ENCODE data around the gene FTO.

The FTO gene

GRCh38 chr16:53936529-53936928 lies 232.6 kb downstream of the FTO start:
- DNase-seq (ENCODE audit: low spot score) = no peak

DNA sequence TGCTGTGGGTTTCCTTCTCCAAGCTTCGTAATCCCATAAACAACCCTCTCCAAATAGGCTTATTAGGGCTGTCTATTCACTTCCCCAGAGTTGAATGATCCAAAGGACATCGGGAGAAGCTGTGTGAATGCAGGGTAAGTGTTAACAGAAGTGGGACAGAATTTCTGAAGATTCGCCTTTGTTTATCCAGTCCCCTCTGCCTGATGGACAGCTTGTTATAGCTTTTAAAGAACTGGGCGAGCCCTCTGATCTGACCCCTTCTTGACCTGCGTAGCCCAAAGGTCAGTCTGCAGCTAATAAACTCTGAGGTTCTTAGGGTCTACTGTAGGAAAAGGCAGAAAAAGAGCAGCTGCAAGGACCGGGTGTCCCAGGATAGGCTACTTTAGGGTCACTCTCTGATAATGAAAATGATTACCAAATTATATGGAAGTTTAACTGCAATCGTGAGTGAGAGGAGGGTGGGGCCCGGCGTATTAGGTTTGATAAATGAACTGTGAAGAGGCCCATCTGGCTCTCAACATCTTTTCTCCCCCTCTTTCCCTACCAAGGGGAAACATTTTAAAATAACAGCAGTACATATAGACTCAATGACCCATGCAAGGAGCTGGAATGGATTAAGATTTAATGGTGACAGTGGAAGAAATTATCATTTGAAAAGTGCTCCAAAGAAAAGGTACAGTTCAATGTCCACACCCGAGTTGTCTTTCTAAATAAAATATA lies 233.4 kb downstream of the FTO start:
- no peak for DNase-seq (ENCODE audit: low spot score)

GRCh38 chr16:53944025-53944424 lies 240.1 kb downstream of the FTO start:
- DNase-seq (ENCODE audit: low spot score) = no peak

GRCh38 chr16:53945996-53946395 lies 242.0 kb downstream of the FTO start:
- peak; percentile 35 for DNase-seq (ENCODE audit: low spot score)

- no peak for DNase-seq (ENCODE audit: low spot score)
These were observed 242.9 kb downstream of the FTO start for GRCh38 chr16:53946746-53947386.

- DNase-seq (ENCODE audit: low spot score) = no peak
These were observed 243.7 kb downstream of the FTO start for GRCh38 chr16:53947642-53948041.

DNA sequence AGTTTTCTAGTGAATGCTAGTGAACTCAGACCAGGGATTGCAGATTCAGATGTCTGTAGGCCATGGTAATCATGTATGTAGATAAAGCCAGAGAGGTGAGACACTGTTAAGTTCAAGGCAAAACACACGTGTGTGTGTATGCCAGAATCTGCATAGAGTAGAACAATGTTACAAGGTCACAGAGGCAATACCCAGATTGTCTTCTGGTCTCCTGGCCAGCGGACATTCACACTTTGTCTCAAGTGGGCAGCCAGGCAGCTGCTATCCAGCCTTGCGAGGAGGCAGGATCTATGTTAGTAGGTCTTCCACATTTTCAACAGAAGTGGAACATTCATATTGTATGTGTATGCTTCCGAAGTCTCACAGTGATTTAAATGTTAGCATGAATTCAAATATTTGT lies 244.4 kb downstream of the FTO start:
- no peak for DNase-seq (ENCODE audit: low spot score)

DNA sequence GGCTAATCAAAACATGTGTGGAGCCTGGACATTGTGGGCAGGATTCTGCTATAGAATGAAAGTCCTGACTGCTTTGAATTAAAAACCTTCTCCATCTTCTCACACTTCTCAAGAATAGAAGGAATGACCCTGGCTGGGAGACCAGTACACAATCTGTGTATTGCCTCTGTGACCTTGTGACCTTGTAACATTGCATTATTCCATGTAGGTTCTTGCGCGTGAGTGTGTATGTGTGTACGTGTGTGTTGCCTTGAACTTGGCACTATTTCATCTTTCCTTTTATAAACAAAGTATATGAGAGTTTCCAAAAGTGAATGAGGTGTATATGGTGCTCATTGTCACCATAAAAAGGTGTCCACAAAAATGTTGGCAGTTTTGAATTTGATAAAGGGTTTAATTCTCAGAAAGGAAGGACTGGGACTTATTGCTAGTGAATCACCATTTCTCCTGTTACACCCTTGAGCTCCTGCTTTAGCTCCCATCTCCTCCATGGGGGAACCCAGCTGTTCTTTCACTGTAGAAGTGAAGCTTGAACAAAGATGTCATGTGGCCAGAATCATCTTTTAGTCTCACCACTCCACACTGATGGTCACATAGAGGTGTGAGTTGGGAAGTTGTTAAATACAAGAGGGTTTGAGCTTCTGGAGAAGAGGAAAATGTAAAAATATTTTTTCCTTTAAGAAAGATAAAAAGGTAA lies 244.9 kb downstream of the FTO start:
- DNase-seq (ENCODE audit: low spot score) = no peak

DNA sequence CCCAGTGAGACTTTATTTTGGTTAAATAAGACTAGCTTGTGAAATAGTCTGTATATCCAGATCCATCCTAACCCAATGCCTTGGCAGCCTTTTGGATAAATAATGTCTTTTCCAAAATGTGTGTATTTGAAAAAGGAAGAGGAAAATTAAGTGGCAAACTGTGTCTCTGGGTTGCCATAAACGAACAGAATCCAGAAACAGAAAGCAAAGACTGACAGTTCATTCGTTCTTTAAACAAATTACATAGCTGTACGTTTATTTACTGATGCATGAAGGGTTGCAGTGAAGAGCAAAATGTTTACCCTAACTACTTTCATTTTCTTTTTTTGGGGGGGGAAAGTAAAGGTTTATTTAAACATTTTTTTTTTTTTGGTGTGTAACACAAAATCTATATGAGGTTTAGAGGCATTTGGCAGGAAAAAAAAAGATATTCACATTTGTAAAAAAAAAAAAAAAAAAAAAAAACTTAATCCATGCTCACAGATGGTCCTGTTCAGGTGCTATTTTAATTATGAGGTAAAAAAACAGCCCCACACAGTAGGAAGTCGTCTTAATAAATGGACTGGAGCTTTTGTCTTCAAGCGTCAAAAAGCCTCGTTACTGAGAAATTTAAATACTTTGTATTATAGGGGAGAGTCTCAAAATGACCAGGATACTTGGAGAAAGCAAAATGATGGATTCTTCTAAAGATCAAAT lies 245.9 kb downstream of the FTO start:
- no peak for DNase-seq (ENCODE audit: low spot score)

GRCh38 chr16:53950677-53951076 lies 246.7 kb downstream of the FTO start:
- DNase-seq (ENCODE audit: low spot score) = no peak

DNA sequence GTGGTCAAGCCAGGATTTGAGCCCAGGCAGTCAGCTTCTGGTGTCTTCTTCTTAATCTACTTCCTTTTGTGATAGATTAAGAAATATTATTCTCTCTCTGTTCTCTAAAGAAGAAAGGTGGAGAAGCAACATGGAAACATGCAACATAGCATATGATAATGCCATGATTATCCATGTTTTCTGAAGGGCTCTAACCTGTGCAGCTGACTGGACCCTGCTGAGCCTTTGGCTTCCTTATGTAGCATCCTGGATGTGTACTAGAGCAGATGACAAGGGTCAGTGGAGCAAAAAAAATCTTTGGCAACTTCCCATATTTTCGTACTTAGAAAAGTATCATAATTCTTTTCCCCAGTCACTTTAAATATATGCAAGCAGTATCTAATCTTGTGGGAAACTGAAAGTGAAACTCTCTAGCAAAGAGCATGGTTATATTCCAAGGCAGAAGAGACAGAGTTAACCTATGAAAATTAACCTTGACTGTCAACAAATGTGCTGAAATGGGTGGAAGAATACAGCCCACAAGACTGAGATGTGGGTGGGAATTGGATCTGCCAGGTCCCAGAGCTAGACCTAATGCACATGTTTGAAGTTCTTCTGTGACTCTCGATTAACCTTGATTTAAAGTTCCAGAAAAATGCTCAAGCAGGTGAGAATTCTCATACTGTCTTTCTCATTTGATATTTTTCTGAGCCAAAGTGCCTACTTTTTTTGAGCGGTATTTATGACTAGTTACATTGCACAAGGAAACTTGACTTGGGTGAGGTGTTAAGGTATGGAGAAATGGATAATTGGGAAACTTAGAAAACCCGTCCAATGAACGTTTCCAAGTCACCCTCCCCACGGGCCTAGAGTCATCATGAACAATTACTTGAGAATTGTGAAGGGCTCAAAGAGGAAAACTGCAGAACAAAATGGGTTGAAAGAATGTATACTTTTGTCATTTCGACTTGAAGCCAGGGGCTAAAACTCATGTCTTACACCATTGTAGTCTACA lies 248.6 kb downstream of the FTO start:
- DNase-seq (ENCODE audit: low spot score) = no peak

DNA sequence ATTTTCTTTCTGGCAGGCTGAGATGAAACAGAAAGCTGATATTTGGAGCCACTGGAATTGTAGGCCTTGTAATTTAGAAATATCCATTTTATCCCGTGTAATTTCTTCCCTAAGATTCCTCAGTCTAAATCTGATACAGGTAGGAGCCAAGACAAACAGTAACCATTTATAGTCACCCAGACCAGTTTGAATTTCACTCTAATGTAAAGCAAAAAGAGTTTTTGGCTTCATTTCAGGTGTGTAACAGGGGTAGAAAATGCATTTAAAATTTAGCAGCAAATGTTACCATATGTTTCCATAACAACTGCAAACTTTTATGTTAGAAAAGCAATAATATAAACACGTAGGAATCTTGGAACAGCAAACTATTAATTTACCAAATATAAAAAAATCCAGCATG lies 249.4 kb downstream of the FTO start:
- DNase-seq (ENCODE audit: low spot score) = no peak

- no peak for DNase-seq (ENCODE audit: low spot score)
These were observed 251.4 kb downstream of the FTO start for GRCh38 chr16:53955221-53955875.

GRCh38 chr16:53958341-53958880 lies 254.5 kb downstream of the FTO start:
- DNase-seq (ENCODE audit: low spot score) = no peak

GRCh38 chr16:53960050-53960812 lies 256.3 kb downstream of the FTO start:
- no peak for DNase-seq (ENCODE audit: low spot score)

DNA sequence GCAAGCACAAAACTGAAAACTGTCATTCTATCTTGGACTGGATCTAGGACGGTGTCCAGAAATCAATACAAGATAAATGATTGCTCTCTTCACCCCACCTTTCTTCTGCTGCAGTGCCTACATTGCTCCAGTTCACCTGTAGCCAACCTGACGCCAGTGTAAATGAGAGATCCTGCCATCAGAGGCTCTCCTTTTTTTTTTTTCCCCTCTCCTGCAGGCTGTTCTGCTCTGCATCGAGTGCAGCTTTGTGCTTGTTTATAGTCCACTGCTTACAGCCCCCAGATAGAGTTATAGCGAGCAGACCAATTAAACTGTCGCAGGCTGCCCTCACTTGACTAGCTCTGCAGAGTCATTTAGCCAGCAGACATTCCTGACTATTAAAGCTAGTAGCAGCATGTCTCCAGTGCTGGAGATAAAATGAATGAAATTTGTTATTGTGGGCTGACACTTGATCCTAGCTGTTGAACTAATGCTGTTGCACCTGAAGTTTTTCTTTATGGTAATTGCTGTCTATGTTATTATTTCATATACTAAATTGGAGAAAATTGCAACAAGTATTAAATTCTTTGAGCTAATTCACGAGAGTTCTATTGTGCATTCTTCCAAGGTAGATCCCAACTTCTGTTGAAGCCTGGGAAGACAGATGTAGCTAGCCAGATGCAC lies 257.1 kb downstream of the FTO start:
- DNase-seq (ENCODE audit: low spot score) = no peak

GRCh38 chr16:53962041-53962440 lies 258.1 kb downstream of the FTO start:
- DNase-seq (ENCODE audit: low spot score) = no peak

- DNase-seq (ENCODE audit: low spot score) = no peak
These were observed 260.3 kb downstream of the FTO start for GRCh38 chr16:53964145-53964790.

Data from AG20443 (cell line).